ENCODE data around the gene ZNF382.

GRCh38 chr19:36646746-36647145 lies 41.6 kb downstream of the ZNF382 start:
- no peak for TF ChIP-seq POLR2AphosphoS5 (IDR thresholded peaks at IDR 0.05)
- TF ChIP-seq CTCF (IDR thresholded peaks at IDR 0.05), result no peak

Data from transverse colon (tissue), 4 donors.